Liver (tissue), 9 donors: ENCODE data around the gene TEX14. TPM values are rescaled to one million over a fixed set of nuclear protein-coding genes. Genes with fewer than 3 reads are reported as not detected.

Experiments used
- DNase-seq: peaks from one replicate; pipeline ENCODE4 v3.0.0-alpha.2; 2017; ENCODE audit warnings: low spot score
- H3K27ac ChIP-seq, 2 donors: one replicate each; pipeline ENCODE4 v1.7.0; 2013; ENCODE audit warnings: inconsistent platforms in 2 of 2, low read length in 2 of 2, control low read depth in 1 of 2, low read depth in 1 of 2, mild to moderate bottlenecking in 1 of 2
- H3K27me3 ChIP-seq, 4 donors: one replicate each; pipeline versions ENCODE4 v1.6.1 to v1.7.0; 2013; ENCODE audit warnings: low read length in 3 of 4, inconsistent platforms in 1 of 4, mild to moderate bottlenecking in 1 of 4, moderate library complexity in 1 of 4; ENCODE audit not compliant: control insufficient read depth in 4 of 4, insufficient read depth in 4 of 4
- H3K36me3 ChIP-seq, 4 donors: one replicate each; pipeline versions ENCODE4 v1.6.1 to v1.7.0; 2013; ENCODE audit warnings: low read length in 3 of 4, mild to moderate bottlenecking in 3 of 4, low read depth in 1 of 4, moderate library complexity in 1 of 4; ENCODE audit not compliant: control insufficient read depth in 4 of 4, insufficient read depth in 3 of 4
- H3K4me1 ChIP-seq, 4 donors: one replicate each; pipeline versions ENCODE4 v1.6.1 to v1.7.0; 2013; ENCODE audit warnings: low read length in 3 of 4, mild to moderate bottlenecking in 3 of 4, moderate library complexity in 1 of 4; ENCODE audit not compliant: control insufficient read depth in 4 of 4, insufficient read depth in 4 of 4
- H3K4me3 ChIP-seq, 3 donors: one replicate each; pipeline versions ENCODE4 v1.6.1 to v1.7.0; 2013; ENCODE audit warnings: low read length in 3 of 3, control low read depth in 1 of 3, low read depth in 1 of 3, mild to moderate bottlenecking in 1 of 3
- H3K9ac ChIP-seq, 2 donors: one replicate each; pipeline ENCODE4 v1.7.0; 2013; ENCODE audit warnings: low read length in 2 of 2, mild to moderate bottlenecking in 2 of 2, moderate library complexity in 2 of 2, control low read depth in 1 of 2, low read depth in 1 of 2
- H3K9me3 ChIP-seq, 4 donors: one replicate each; pipeline versions ENCODE4 v1.6.1 to v1.7.0; 2013; ENCODE audit warnings: low read length in 3 of 4; ENCODE audit not compliant: control insufficient read depth in 4 of 4
- EGR1 ChIP-seq, 2 donors: IDR thresholded peaks; 2 replicates each; pipeline ENCODE4 v1.6.1; 2016 to 2018; ENCODE audit warnings: antibody characterized with exemption in 2 of 2, low read depth in 2 of 2
- FOXA1 ChIP-seq: IDR thresholded peaks from 2 replicates; pipeline ENCODE4 v1.6.1; 2016; ENCODE audit warnings: antibody characterized with exemption
- GABPA ChIP-seq, 2 donors: IDR thresholded peaks in 1 of 2; conservative IDR thresholded peaks in 1 of 2; 2 replicates each; pipeline ENCODE4 v1.6.1; 2016; ENCODE audit warnings: antibody characterized with exemption in 2 of 2, mild to moderate bottlenecking in 1 of 2, moderate library complexity in 1 of 2
- HNF4A ChIP-seq, 2 donors: conservative IDR thresholded peaks; 2 replicates each; pipeline ENCODE4 v1.6.1; 2016; ENCODE audit warnings: antibody characterized with exemption in 2 of 2, mild to moderate bottlenecking in 2 of 2
- HNF4G ChIP-seq: IDR thresholded peaks from 2 replicates; pipeline ENCODE4 v1.6.1; 2016; ENCODE audit warnings: antibody characterized with exemption
- JUND ChIP-seq, 2 donors: IDR thresholded peaks; 2 replicates each; pipeline ENCODE4 v1.6.1; 2016; ENCODE audit warnings: antibody characterized with exemption in 2 of 2
- NR2F2 ChIP-seq: IDR thresholded peaks from 2 replicates; pipeline ENCODE4 v1.6.1; 2016; ENCODE audit warnings: antibody characterized with exemption
- RAD21 ChIP-seq, 2 donors: IDR thresholded peaks; 2 replicates each; pipeline ENCODE4 v1.6.1; 2016; ENCODE audit warnings: antibody characterized with exemption in 2 of 2, mild to moderate bottlenecking in 2 of 2
- RXRA ChIP-seq, 2 donors: IDR thresholded peaks; 2 replicates each; pipeline ENCODE4 v1.6.1; 2017 to 2018; ENCODE audit warnings: antibody characterized with exemption in 2 of 2, mild to moderate bottlenecking in 1 of 2
- SP1 ChIP-seq: IDR thresholded peaks from 2 replicates; pipeline ENCODE4 v1.6.1; 2018; ENCODE audit warnings: antibody characterized with exemption, mild to moderate bottlenecking
- TAF1 ChIP-seq: conservative IDR thresholded peaks from 2 replicates; pipeline ENCODE4 v1.6.1; 2016; ENCODE audit warnings: antibody characterized with exemption, mild to moderate bottlenecking
- YY1 ChIP-seq: IDR thresholded peaks from 2 replicates; pipeline ENCODE4 v1.6.1; 2016; ENCODE audit warnings: antibody characterized with exemption, mild to moderate bottlenecking
- WGBS: extraction: QIAGEN DNeasy Blood & Tissue Kit; methylation state at CpG from one replicate; pipeline ENCODE4 v1.1.7; 2013; 5-methylcytosine and 5-hydroxymethylcytosine counted together
- polyA plus RNA-seq, 2 donors: library from polyadenylated mRNA; stranded (reverse) in 1 of 2; unstranded in 1 of 2; fragments of 200-250 nt in 1 of 2; fragments of >200 nt in 1 of 2; fragmentation: Nextera tagmentation in 1 of 2; extraction: Ambion mirVana in 1 of 2; gene quantifications; one replicate each; pipeline versions ENCODE4 v1.2.1 to v1.2.3, GENCODE V29; 2013 to 2015
- total RNA-seq, 2 donors: library from RNA; depleted of rRNA; stranded (reverse); fragments of >200 nt; gene quantifications; one replicate each; pipeline ENCODE4 v1.2.3, GENCODE V29; 2014
- TF ChIP-seq, protein P1 (sequence below): IDR thresholded peaks from 2 replicates; pipeline ENCODE4 v1.6.1; 2016; ENCODE audit warnings: antibody characterized with exemption
- TF ChIP-seq, protein P2 (sequence below): IDR thresholded peaks from 2 replicates; pipeline ENCODE4 v1.6.1; 2016; ENCODE audit warnings: antibody characterized with exemption, mild to moderate bottlenecking
- TF ChIP-seq, protein P3 (sequence below): fragments of 150-350 bp; IDR thresholded peaks from 2 replicates; pipeline ENCODE4 v1.5.1; 2017; ENCODE audit warnings: improper control_type of control experiment, low read depth, low read length; ENCODE audit not compliant: missing input control
- TF ChIP-seq, protein P4 (sequence below): IDR thresholded peaks from 2 replicates; pipeline ENCODE4 v1.6.1; 2016; ENCODE audit warnings: antibody characterized with exemption
- donor health status: healthy.
- donor health status: healthy.
- donor health status: healthy.
- donor health status: healthy.
- donor health status: healthy.

Gene TEX14
- total and polyA plus RNA-seq, 4 donors: 0.01 to 0.17 (median 0.13) TPM

DNA sequence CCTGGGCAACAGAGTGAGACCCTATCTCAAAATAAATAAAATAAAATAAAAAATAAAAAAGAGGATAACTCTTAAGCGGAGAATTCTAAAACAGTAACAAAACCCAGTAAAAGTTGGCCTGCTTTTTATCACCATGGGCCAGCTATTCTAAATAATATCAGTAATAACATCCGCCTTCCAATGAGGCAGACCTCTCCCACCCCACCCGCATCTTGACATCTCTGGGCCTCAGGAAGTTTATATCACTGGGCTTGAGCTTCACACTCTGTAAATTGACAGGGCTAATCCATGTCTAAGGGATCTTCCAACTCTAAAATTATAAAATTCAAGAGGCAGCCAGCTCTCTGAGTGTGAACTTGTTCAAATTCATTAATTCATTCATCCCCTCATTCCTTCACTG, 94.5 kb downstream of the TEX14 start:
- no peak overlapping the region for H3K9ac ChIP-seq
- no peak overlapping the region for H3K4me3 ChIP-seq
- H3K4me1 ChIP-seq: no peaks in the 10 kb centered on the region
- no peaks in the 10 kb centered on the region for H3K36me3 ChIP-seq
- TF ChIP-seq, protein P1, sequence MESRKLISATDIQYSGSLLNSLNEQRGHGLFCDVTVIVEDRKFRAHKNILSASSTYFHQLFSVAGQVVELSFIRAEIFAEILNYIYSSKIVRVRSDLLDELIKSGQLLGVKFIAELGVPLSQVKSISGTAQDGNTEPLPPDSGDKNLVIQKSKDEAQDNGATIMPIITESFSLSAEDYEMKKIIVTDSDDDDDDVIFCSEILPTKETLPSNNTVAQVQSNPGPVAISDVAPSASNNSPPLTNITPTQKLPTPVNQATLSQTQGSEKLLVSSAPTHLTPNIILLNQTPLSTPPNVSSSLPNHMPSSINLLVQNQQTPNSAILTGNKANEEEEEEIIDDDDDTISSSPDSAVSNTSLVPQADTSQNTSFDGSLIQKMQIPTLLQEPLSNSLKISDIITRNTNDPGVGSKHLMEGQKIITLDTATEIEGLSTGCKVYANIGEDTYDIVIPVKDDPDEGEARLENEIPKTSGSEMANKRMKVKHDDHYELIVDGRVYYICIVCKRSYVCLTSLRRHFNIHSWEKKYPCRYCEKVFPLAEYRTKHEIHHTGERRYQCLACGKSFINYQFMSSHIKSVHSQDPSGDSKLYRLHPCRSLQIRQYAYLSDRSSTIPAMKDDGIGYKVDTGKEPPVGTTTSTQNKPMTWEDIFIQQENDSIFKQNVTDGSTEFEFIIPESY: no peak
- no peak for TF ChIP-seq EGR1 (IDR thresholded peaks at IDR 0.05; ENCODE audit: low read depth in 2 of 2)
- no peak for DNase-seq
- H3K9me3 ChIP-seq: no peaks in the 10 kb centered on the region
- 94% methylated on average over 3 of the region's 3 CpGs for WGBS
- no peak overlapping the region for H3K27ac ChIP-seq
- no peaks in the 10 kb centered on the region for H3K27me3 ChIP-seq

DNA sequence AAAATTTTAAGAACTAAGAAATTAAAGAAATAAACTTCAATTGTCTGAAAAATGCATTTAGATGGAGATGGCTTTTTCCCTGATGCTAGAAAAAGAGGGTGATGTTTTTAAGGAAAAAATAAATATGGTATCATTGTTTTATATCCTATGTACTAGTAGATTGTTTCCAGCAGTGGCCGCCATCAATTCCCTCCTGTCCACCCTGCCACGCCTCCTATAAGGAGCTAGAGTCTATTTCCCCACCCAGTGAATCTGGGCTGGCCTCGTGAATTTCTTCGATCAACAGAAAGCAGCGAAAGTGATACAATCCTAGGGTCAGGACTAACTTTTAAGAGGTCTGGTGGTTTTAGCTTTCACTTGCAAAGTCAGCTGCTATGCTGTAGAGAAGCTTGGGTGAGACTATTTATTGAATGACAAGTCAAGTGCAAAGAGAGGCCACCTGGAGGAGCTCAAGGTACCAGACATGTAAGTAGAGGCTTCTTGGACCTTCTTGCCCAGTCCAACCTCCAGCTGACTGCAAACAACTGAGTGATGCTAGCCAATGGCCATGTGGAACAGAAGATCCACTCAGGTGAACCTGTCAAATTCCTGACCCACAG, 96.6 kb downstream of the TEX14 start:
- TF ChIP-seq, protein P2, sequence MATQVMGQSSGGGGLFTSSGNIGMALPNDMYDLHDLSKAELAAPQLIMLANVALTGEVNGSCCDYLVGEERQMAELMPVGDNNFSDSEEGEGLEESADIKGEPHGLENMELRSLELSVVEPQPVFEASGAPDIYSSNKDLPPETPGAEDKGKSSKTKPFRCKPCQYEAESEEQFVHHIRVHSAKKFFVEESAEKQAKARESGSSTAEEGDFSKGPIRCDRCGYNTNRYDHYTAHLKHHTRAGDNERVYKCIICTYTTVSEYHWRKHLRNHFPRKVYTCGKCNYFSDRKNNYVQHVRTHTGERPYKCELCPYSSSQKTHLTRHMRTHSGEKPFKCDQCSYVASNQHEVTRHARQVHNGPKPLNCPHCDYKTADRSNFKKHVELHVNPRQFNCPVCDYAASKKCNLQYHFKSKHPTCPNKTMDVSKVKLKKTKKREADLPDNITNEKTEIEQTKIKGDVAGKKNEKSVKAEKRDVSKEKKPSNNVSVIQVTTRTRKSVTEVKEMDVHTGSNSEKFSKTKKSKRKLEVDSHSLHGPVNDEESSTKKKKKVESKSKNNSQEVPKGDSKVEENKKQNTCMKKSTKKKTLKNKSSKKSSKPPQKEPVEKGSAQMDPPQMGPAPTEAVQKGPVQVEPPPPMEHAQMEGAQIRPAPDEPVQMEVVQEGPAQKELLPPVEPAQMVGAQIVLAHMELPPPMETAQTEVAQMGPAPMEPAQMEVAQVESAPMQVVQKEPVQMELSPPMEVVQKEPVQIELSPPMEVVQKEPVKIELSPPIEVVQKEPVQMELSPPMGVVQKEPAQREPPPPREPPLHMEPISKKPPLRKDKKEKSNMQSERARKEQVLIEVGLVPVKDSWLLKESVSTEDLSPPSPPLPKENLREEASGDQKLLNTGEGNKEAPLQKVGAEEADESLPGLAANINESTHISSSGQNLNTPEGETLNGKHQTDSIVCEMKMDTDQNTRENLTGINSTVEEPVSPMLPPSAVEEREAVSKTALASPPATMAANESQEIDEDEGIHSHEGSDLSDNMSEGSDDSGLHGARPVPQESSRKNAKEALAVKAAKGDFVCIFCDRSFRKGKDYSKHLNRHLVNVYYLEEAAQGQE: no peak
- TF ChIP-seq RAD21 (IDR thresholded peaks at IDR 0.05) (no peak), RXRA (IDR thresholded peaks at IDR 0.05) (no peak), TAF1 (no peak), NR2F2 (no peak), YY1 (no peak), HNF4G (no peak), HNF4A (conservative IDR thresholded peaks at IDR 0.05) (no peak), SP1 (no peak), FOXA1 (no peak), GABPA (IDR thresholded peaks at IDR 0.05 in 1 of 2, conservative IDR thresholded peaks at IDR 0.05 in 1 of 2) (no peak), EGR1 (IDR thresholded peaks at IDR 0.05; ENCODE audit: low read depth in 2 of 2) (no peak), JUND (IDR thresholded peaks at IDR 0.05) (no peak)
- TF ChIP-seq, protein P3, sequence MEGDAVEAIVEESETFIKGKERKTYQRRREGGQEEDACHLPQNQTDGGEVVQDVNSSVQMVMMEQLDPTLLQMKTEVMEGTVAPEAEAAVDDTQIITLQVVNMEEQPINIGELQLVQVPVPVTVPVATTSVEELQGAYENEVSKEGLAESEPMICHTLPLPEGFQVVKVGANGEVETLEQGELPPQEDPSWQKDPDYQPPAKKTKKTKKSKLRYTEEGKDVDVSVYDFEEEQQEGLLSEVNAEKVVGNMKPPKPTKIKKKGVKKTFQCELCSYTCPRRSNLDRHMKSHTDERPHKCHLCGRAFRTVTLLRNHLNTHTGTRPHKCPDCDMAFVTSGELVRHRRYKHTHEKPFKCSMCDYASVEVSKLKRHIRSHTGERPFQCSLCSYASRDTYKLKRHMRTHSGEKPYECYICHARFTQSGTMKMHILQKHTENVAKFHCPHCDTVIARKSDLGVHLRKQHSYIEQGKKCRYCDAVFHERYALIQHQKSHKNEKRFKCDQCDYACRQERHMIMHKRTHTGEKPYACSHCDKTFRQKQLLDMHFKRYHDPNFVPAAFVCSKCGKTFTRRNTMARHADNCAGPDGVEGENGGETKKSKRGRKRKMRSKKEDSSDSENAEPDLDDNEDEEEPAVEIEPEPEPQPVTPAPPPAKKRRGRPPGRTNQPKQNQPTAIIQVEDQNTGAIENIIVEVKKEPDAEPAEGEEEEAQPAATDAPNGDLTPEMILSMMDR: no peak
- TF ChIP-seq, protein P1: no peak
- TF ChIP-seq, protein P4, sequence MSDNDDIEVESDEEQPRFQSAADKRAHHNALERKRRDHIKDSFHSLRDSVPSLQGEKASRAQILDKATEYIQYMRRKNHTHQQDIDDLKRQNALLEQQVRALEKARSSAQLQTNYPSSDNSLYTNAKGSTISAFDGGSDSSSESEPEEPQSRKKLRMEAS: no peak
- no peak for DNase-seq
- H3K9ac ChIP-seq: no peak overlapping the region
- H3K4me1 ChIP-seq: no peaks in the 10 kb centered on the region
- H3K27me3 ChIP-seq: no peaks in the 10 kb centered on the region
- H3K36me3 ChIP-seq: no peaks in the 10 kb centered on the region
- H3K27ac ChIP-seq: no peak overlapping the region
- no peaks in the 10 kb centered on the region for H3K9me3 ChIP-seq
- WGBS: 80% methylated on average over 5 of the region's 5 CpGs
- no peak overlapping the region for H3K4me3 ChIP-seq
